DOHH2 (cell line): Measurements from ENCODE around the gene OLIG2.

Experiments used
- CTCF ChIP-seq: fragments of 200-600 bp; sonication (generic); IDR thresholded peaks from one replicate; pipeline ENCODE4 v1.5.1; 2014; ENCODE audit warnings: antibody characterized with exemption, mild to moderate bottlenecking, low read depth, low read length; ENCODE audit not compliant: poor library complexity, severe bottlenecking
- EZH2phosphoT487 ChIP-seq: fragments of 200-600 bp; sonication (generic); IDR thresholded peaks from 2 replicates; pipeline ENCODE4 v1.6.1; 2017; ENCODE audit warnings: borderline replicate concordance, mild to moderate bottlenecking, antibody characterized with exemption, low read length, moderate library complexity, mixed read lengths

GRCh38 chr21:33071770-33072306 is 46.1 kb downstream of the OLIG2 start:
- no peak for TF ChIP-seq CTCF
- TF ChIP-seq EZH2phosphoT487 = no peak
